ENCODE data around the gene TNFRSF18.

GRCh38 chr1:1215080-1215676 lies 8.8 kb upstream of the TNFRSF18 start:
- TF ChIP-seq CTCF (IDR thresholded peaks at IDR 0.05; ENCODE audit: low read depth, low read length, missing input control): no peak
- no peak for TF ChIP-seq HNF4G (IDR thresholded peaks at IDR 0.05)
- no peak for TF ChIP-seq SP1 (IDR thresholded peaks at IDR 0.05)
